ENCODE measurements around the gene DNAJC15.
"Not testable (repeated sequence)": the region's sequence is repeated elsewhere in the genome, so short reads cannot be mapped to it uniquely, and the experiment has no call there.

DNAJC15 gene

DNA sequence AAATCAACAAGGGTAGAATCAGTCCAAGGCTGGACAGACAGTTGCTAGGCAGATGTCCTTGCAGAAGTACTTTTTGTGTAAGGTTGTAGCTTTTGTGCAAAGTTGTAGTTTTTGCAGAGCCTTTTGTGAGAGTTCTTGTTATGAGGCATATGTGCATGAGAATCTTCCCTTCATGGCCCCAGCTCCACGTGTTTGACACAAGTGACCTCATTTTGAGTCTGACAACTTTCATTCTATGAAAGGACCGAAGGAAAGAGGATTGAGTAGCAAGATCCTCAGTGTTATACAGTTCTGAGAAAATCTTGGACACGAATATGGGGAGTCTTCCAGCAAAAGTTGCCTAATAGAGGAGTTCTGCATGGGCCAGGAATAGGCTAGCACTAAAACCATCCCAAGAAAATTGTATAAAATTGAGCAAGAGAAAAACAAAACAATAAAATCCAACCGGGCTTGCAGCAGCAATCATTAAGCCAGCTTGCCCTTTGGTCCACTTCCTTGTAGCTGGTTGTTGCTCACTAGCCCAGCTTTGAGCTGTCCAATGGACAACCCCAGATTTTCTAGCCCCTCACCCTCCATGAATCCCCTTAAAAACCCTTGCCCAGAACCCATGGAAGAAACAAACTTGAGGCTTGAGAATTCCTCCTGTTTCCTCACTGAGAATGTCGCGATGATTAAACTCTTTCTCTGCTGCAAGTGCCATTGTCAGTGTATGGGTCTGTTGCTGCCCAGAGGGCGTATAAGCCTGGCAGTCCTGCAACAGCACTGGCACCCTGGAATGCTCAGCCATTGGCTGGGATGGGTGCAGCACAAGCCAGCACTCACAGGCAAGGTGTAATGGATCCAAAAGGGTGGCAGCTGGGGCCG is 37.8 kb upstream of the DNAJC15 start:
- DNase-seq (ENCODE audit: low spot score), result no peak

GRCh38 chr13:42986176-42986574 is 37.2 kb upstream of the DNAJC15 start:
- DNase-seq (ENCODE audit: low spot score), result no peak
- TF ChIP-seq CTCF (IDR thresholded peaks at IDR 0.05; ENCODE audit: extremely low read depth, missing control alignments), result no peak

More for the DNA sequence above, 37.8 kb upstream of the DNAJC15 start:
- no peak for TF ChIP-seq CTCF (IDR thresholded peaks at IDR 0.05; ENCODE audit: extremely low read depth, missing control alignments)

DNA sequence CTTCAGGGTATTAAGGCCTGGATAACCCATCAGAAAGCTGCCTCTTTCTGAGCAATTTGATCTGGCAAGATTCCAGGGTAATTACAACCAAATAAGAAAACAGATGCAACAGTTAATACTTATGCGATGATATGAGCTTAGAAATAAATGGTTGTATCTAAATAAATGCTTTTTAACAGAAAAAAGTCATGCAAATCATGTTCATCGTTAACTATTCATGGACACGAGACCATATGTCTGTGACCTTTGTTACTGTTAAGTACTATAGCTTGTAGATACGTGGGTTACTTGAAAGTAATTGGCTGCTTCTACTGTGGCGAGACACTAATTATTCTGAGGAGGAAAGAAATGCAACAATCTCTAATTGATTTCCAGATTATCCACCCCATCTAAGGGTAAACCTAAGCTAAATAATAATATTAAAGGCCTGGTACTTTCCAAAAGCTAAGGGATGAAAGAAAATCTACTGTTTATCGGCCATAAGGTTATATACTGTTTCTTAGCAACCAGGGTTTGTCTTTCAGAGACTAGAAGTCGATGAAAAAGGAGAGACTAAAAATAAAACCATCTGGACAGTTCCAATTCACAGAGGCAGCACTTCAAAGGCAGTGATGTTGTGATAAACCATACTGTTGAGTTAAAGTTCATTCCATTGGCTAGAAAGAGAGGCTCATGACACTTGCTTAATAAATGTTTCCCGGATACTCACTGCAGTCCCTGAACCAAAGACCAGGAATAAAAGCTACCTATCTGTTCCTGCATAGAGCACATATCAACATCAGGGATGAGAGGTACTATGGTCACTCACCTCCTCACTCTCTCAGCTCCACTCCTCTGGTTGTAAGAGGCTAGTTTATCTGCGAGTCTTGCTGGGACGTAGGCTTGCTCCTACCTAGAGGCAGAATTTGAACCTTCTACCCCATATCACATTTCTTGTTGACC is 32.8 kb upstream of the DNAJC15 start:
- peak; percentile 31 for DNase-seq (ENCODE audit: low spot score)
- no peak for TF ChIP-seq CTCF (IDR thresholded peaks at IDR 0.05; ENCODE audit: extremely low read depth, missing control alignments)

DNA sequence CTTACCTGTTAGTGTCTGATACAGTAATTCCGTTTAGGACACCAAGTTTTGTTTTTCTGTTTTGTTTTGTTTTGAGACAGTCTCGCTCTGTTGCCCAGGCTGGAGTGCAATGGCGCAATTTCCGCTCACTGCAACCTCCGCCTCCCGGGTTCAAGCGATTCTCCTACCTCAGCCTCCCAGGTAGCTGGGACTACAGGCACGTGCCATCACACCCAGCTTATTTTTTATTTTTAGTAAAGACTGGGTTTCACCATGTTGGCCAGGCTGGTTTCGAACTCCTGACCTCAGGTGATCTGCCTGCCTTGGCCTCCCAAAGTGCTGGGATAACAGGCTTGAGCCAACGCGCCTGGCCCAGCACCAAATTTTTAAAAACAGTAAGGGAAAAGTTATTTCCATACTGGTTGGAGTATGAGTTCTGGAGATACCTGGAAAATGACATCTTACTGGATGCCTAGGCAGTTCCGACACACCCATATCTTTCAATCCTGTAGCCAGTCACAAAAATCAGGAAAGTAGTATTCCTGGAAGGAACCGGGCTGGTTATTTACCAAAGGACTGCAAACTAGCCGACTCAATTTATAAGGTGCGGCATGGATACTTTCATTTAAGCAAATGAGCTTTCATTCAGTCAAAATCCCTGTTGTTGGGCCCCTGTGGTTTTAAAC is 32.0 kb upstream of the DNAJC15 start:
- DNase-seq (ENCODE audit: low spot score), result not testable (repeated sequence)

- no peak for TF ChIP-seq CTCF (IDR thresholded peaks at IDR 0.05; ENCODE audit: extremely low read depth, missing control alignments)
- peak; percentile 61 for DNase-seq (ENCODE audit: low spot score)
Measured at GRCh38 chr13:42991898-42992763, 31.3 kb upstream of the DNAJC15 start, which contains the start of gene EPSTI1. Gene EPSTI1, minus strand, starts transcription at chr13:42992241. Its CDS starts 76 bp downstream, at chr13:42992165.

GRCh38 chr13:42992764-42993122 is 30.6 kb upstream of the DNAJC15 start:
- no peak for DNase-seq (ENCODE audit: low spot score)
- no peak for TF ChIP-seq CTCF (IDR thresholded peaks at IDR 0.05; ENCODE audit: extremely low read depth, missing control alignments)

GRCh38 chr13:42994878-42995277 is 28.5 kb upstream of the DNAJC15 start:
- DNase-seq (ENCODE audit: low spot score), result no peak
- no peak for TF ChIP-seq CTCF (IDR thresholded peaks at IDR 0.05; ENCODE audit: extremely low read depth, missing control alignments)
